MM.1S (cell line): ENCODE measurements around the gene HRAS.

Source experiments
- DNase-seq: peaks from one replicate; pipeline ENCODE4 v3.0.0-alpha.2; 2015
- H2AFZ ChIP-seq: fragments of 300-600 bp; sonication (generic); 2 replicates; pipeline ENCODE4 v1.6.0; 2016; ENCODE audit warnings: antibody characterized with exemption, low read length
- H3F3A ChIP-seq: fragments of 300-600 bp; sonication (generic); 2 replicates; pipeline ENCODE4 v1.6.1; 2016; ENCODE audit warnings: mild to moderate bottlenecking, antibody characterized with exemption, low read length, moderate library complexity, mixed read lengths; ENCODE audit not compliant: insufficient read depth
- H3K27ac ChIP-seq: fragments of 300-600 bp; sonication (generic); 2 replicates; pipeline ENCODE4 v1.5.1; 2016; ENCODE audit warnings: mild to moderate bottlenecking, low read length
- H3K27me3 ChIP-seq: fragments of 300-600 bp; sonication (generic); replicated peaks from 2 replicates; pipeline ENCODE4 v1.6.0; 2016; ENCODE audit warnings: low read length; ENCODE audit not compliant: insufficient read depth
- H3K36me3 ChIP-seq: fragments of 300-600 bp; sonication (generic); replicated peaks from 2 replicates; pipeline ENCODE4 v1.6.1; 2016; ENCODE audit warnings: mild to moderate bottlenecking, low read length, mixed read lengths; ENCODE audit not compliant: insufficient read depth
- H3K4me1 ChIP-seq: fragments of 300-600 bp; sonication (generic); 2 replicates; pipeline ENCODE4 v1.6.1; 2016; ENCODE audit warnings: low read length, mixed read lengths
- H3K4me2 ChIP-seq: fragments of 300-600 bp; sonication (generic); 2 replicates; pipeline ENCODE4 v1.6.0; 2016; ENCODE audit warnings: low read depth, low read length
- H3K4me3 ChIP-seq: fragments of 300-600 bp; sonication (generic); 2 replicates; pipeline ENCODE4 v1.5.1; 2016; ENCODE audit warnings: low read length, mixed read lengths
- H3K79me2 ChIP-seq: fragments of 300-600 bp; sonication (generic); 2 replicates; pipeline ENCODE4 v1.6.1; 2016; ENCODE audit warnings: mixed run types, low read length, mixed read lengths
- H3K9ac ChIP-seq: fragments of 300-600 bp; sonication (generic); 2 replicates; pipeline ENCODE4 v1.6.1; 2016; ENCODE audit warnings: low read length, mixed read lengths
- H3K9me2 ChIP-seq: fragments of 300-600 bp; sonication (generic); replicated peaks from 2 replicates; pipeline ENCODE4 v1.6.1; 2016; ENCODE audit warnings: mild to moderate bottlenecking, low read length, mixed read lengths; ENCODE audit not compliant: insufficient read depth
- H3K9me3 ChIP-seq: fragments of 300-600 bp; sonication (generic); replicated peaks from 2 replicates; pipeline ENCODE4 v1.6.1; 2016; ENCODE audit warnings: mild to moderate bottlenecking, low read length, mixed read lengths; ENCODE audit not compliant: insufficient read depth
- H4K20me1 ChIP-seq: fragments of 300-600 bp; sonication (generic); 2 replicates; pipeline ENCODE4 v1.6.1; 2016; ENCODE audit warnings: mild to moderate bottlenecking, low read length, moderate library complexity, mixed read lengths; ENCODE audit not compliant: insufficient read depth
- EZH2 ChIP-seq: fragments of 300-600 bp; sonication (generic); optimal IDR thresholded peaks from 2 replicates; pipeline ENCODE3; 2017; ENCODE audit warnings: low read depth, mild to moderate bottlenecking, antibody characterized with exemption, low read length, mixed read lengths
- EZH2phosphoT487 ChIP-seq: fragments of 300-600 bp; sonication (generic); IDR thresholded peaks from 2 replicates; pipeline ENCODE4 v1.6.1; 2018; ENCODE audit warnings: antibody characterized with exemption, low read length
- TF ChIP-seq, protein P1 (sequence below): fragments of 300-600 bp; sonication (generic); IDR thresholded peaks from 2 replicates; pipeline ENCODE4 v1.5.1; 2016; ENCODE audit warnings: antibody characterized with exemption, low read length, mixed read lengths

HRAS gene

DNA sequence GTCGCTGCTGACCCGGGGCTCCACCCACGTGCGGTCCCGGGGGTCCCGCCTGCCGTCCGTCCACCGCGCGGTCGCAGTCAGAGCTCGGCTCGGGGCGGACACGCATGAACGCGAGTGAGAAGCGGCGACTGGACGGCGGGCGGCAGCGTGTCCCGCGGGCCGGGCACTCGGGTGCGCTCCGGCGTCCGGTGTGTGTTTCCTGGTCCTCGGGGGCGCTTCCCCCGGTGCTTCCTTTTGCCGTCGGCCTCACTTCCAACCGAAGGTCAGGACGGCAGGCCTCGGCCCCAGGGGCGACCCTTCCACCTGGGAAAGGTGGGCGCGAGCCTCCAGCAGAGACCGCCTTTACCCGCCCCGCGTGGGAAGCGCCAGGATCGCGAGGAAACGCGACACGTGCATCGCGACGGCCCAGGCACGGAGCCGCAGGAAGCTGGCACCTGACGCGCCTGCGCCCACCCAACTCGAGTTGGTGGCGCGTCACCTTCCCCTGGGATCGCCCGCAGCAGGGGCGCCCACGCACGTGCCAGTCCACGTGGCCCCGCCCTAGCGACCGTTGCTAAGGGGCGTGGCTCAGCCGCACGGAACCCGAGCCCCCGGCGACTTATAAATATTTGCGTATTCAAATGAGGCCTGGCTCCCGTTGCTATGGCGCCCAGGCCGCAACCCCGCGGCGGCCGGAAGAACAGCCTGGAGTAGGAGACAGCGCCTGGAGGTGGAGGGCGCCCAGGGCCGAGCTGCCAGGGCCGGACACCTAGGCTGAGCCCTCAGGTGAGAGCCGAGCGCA is 1.7 kb upstream of the HRAS start, which contains the start of gene LRRC56:
Gene LRRC56, plus strand, starts transcription at position 687 of the 781 bp plus-strand sequence. CDS start 3,158 bp downstream, outside the sequence.
- Histone ChIP-seq H3K9ac (peak within 1 kb of the TSS; percentile 72), H3K9me3 (no peaks in the 10 kb centered on the region), H3K4me3 (peak within 1 kb of the TSS; percentile 66), H3K27ac (peak within 1 kb of the TSS; percentile 52; the same call in 1 of the 2 replicates), H3K79me2 (peaks cover 18% of the 10 kb centered on the region), H3K9me2 (no peaks in the 10 kb centered on the region), H3K27me3 (no peaks in the 10 kb centered on the region), H3F3A (peaks cover 16% of the 10 kb centered on the region), H3K4me1 (peaks cover 19% of the 10 kb centered on the region), H3K4me2 (peak within 1 kb of the TSS; percentile 98), H4K20me1 (no peaks in the 10 kb centered on the region), H3K36me3 (no peaks in the 10 kb centered on the region), H2AFZ (peak within 1 kb of the TSS; percentile 78)
- TF ChIP-seq, protein P1, sequence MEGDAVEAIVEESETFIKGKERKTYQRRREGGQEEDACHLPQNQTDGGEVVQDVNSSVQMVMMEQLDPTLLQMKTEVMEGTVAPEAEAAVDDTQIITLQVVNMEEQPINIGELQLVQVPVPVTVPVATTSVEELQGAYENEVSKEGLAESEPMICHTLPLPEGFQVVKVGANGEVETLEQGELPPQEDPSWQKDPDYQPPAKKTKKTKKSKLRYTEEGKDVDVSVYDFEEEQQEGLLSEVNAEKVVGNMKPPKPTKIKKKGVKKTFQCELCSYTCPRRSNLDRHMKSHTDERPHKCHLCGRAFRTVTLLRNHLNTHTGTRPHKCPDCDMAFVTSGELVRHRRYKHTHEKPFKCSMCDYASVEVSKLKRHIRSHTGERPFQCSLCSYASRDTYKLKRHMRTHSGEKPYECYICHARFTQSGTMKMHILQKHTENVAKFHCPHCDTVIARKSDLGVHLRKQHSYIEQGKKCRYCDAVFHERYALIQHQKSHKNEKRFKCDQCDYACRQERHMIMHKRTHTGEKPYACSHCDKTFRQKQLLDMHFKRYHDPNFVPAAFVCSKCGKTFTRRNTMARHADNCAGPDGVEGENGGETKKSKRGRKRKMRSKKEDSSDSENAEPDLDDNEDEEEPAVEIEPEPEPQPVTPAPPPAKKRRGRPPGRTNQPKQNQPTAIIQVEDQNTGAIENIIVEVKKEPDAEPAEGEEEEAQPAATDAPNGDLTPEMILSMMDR, result no peak
- no peak for TF ChIP-seq EZH2phosphoT487
- no peak for TF ChIP-seq EZH2
- peak; percentile 94 for DNase-seq

DNA sequence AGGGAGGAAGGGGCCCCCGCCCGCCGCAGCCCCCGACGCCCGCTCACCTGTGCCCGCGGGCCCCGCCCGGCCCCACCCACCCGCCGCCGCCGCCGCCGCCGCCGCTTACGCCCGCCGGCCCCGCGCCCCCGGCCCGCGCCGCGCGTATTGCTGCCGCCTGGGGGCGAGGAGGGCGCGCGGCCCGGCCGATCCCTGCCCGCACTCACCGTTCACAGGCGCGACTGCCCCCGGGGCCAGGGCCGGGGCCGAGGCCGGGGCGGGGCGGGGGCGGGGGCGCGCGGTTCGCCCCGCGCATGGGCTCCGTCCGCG is 212 bp downstream of the HRAS start:
- Histone ChIP-seq H3K79me2 (peaks cover 18% of the 10 kb centered on the region), H3K9ac (no peak overlapping the region; the same call in 1 of the 2 replicates), H3K27me3 (no peaks in the 10 kb centered on the region), H3K4me2 (no peak overlapping the region), H3K9me2 (no peaks in the 10 kb centered on the region), H3K4me3 (peak overlapping the region; percentile 83; the same call in 1 of the 2 replicates), H4K20me1 (no peaks in the 10 kb centered on the region), H3K4me1 (peaks cover 19% of the 10 kb centered on the region), H3K9me3 (no peaks in the 10 kb centered on the region), H3K36me3 (no peaks in the 10 kb centered on the region), H2AFZ (no peak overlapping the region), H3F3A (peaks cover 16% of the 10 kb centered on the region), H3K27ac (no peak overlapping the region; the same call in 1 of the 2 replicates)
- DNase-seq, result no peak
- TF ChIP-seq EZH2phosphoT487, result no peak
- TF ChIP-seq EZH2, result no peak
- TF ChIP-seq, protein P1, result no peak

DNA sequence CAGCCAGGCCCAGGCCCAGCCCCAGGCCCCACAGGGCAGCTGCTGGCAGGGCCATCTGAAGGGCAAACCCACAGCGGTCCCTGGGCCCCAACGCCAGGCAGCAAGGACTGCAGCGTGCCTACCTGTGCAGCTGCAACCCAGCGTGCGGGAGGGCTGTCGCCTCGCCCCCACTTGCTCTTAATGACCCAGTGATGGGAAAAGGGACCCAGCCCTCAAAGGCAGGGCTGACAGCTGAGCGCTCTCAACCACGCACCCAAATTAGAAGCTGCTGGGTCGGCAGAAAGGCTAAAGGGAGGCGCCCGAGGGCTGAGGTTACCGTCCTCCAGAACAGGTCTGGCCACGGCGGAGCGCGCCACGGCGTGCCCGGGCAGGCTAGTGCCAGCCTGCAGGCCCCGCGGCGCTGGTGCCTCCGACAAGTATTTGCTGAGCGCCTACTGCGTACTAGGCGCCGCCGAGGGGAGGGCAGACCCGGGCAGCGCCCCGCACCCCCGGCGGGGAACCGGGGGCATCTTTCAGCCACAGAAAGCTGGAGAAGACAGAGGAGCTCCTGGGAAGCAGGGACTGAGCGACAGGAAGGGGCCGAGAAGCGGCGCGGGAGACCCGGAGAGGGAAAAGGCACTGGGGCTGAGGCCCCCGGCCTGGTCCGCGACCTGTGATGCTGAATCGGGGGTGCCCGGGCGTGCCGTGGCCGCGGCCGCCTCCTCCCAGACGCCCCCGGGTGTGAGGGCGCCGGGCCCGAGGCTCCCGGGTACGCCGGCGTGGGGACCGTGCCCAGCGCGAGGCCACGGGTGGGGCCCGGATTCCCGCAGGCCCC is 773 bp downstream of the HRAS start:
- no peaks in the 10 kb centered on the region for H4K20me1 ChIP-seq

More for the DNA sequence above, 773 bp downstream of the HRAS start:
- Histone ChIP-seq H3K79me2 (peaks cover 18% of the 10 kb centered on the region), H2AFZ (peak overlapping the region; percentile 57), H3F3A (peaks cover 16% of the 10 kb centered on the region), H3K36me3 (no peaks in the 10 kb centered on the region), H3K4me1 (peaks cover 19% of the 10 kb centered on the region), H3K27ac (peak overlapping the region; percentile 62; the same call in 1 of the 2 replicates), H3K27me3 (no peaks in the 10 kb centered on the region), H3K9me2 (no peaks in the 10 kb centered on the region), H3K4me3 (peak overlapping the region; percentile 83), H3K9me3 (no peaks in the 10 kb centered on the region), H3K9ac (peak overlapping the region; percentile 87), H3K4me2 (peak overlapping the region; percentile 63)
- no peak for TF ChIP-seq EZH2
- TF ChIP-seq, protein P1, result 0 out of 2 replicates have a peak, but pooled peaks have one; percentile 11
- peak; percentile 82 for DNase-seq
